H1 (cell line): ENCODE data around the gene TEKT5. TPM values are rescaled to one million over a fixed set of nuclear protein-coding genes. Genes with fewer than 3 reads are reported as not detected.

Experiments used
- CTCF ChIA-PET: fragments of 300-600 bp; sonication (Branson Sonifier 250); formaldehyde crosslinking; loops from one replicate; lab custom pipeline; 2021; ENCODE audit not compliant: partially characterized antibody; lab: Charles Lee
- POLR2A ChIA-PET: fragments of 300-600 bp; sonication (Branson Sonifier 250); formaldehyde crosslinking; loops from one replicate; lab custom pipeline; 2021; ENCODE audit warnings: inconsistent platforms; ENCODE audit not compliant: partially characterized antibody; lab: Charles Lee
- DNase-seq, 2 experiments: peaks; one replicate each; pipeline versions ENCODE4 v3.0.0 to v3.0.0-alpha.2; 2010 to 2022; ENCODE audit warnings: low spot score in 2 of 2, low read depth in 1 of 2, mixed read lengths in 1 of 2
- FAIRE-seq: peaks from 2 replicates; lab custom pipeline; 2011; peaks lifted over from hg19 to GRCh38; lab: Jason Lieb, UNC
- H2AFZ ChIP-seq: 2 replicates; pipeline ENCODE4 v1.8.1; 2012; ENCODE audit warnings: low read length, inconsistent platforms
- H2AK5ac ChIP-seq: 2 replicates; pipeline ENCODE4 v1.6.1; 2013; ENCODE audit warnings: low read depth, low read length
- H2BK120ac ChIP-seq: replicated peaks from 2 replicates; pipeline ENCODE3; 2013; ENCODE audit warnings: low read depth, low read length, inconsistent platforms
- H2BK12ac ChIP-seq: 2 replicates; pipeline ENCODE4 v1.6.1; 2013; ENCODE audit warnings: low read depth, low read length
- H2BK15ac ChIP-seq: 2 replicates; pipeline ENCODE4 v1.6.1; 2013; ENCODE audit warnings: low read length
- H2BK20ac ChIP-seq: 2 replicates; pipeline ENCODE4 v1.6.1; 2013; ENCODE audit warnings: low read length
- H2BK5ac ChIP-seq: 2 replicates; pipeline ENCODE4 v1.6.1; 2013; ENCODE audit warnings: low read depth, low read length
- H3K14ac ChIP-seq: 2 replicates; pipeline ENCODE4 v1.6.1; 2013; ENCODE audit warnings: inconsistent platforms; ENCODE audit not compliant: insufficient read length
- H3K18ac ChIP-seq: 2 replicates; pipeline ENCODE4 v1.6.1; 2013; ENCODE audit warnings: low read length; ENCODE audit errors: extremely low read depth
- H3K23ac ChIP-seq: 2 replicates; pipeline ENCODE4 v1.6.1; 2013; ENCODE audit warnings: inconsistent platforms; ENCODE audit not compliant: insufficient read length
- H3K23me2 ChIP-seq: 2 replicates; pipeline ENCODE4 v1.6.1; 2013; ENCODE audit warnings: low read depth, low read length
- H3K27ac ChIP-seq: 2 replicates; pipeline ENCODE4 v1.6.1; 2011; ENCODE audit warnings: low read depth, low read length, inconsistent platforms
- H3K27me3 ChIP-seq, 4 experiments: replicated peaks in 1 of 4; 1 replicate in 1 of 4; 2 replicates in 3 of 4; pipeline versions ENCODE4 v1.6.1 to v1.8.1; 2011 to 2013; ENCODE audit warnings: low read length in 3 of 4, mild to moderate bottlenecking in 3 of 4, inconsistent platforms in 2 of 4, mixed read lengths in 2 of 4, moderate library complexity in 1 of 4; ENCODE audit not compliant: control insufficient read depth in 3 of 4, insufficient read depth in 3 of 4; ENCODE audit errors: extremely low read depth in 1 of 4
- H3K36me3 ChIP-seq, 4 experiments: 2 replicates each; pipeline versions ENCODE4 v1.6.1 to v1.8.1; 2011 to 2013; ENCODE audit warnings: mild to moderate bottlenecking in 4 of 4, low read length in 3 of 4, moderate library complexity in 2 of 4, control low read depth in 1 of 4, inconsistent platforms in 1 of 4; ENCODE audit not compliant: insufficient read depth in 4 of 4, control insufficient read depth in 2 of 4
- H3K4ac ChIP-seq: replicated peaks from 2 replicates; pipeline ENCODE3; 2013; ENCODE audit warnings: low read length, low read depth, mixed read lengths, inconsistent platforms; ENCODE audit not compliant: insufficient read length
- H3K4me1 ChIP-seq, 4 experiments: replicated peaks in 1 of 4; 1 replicate in 1 of 4; 2 replicates in 3 of 4; pipeline versions ENCODE4 v1.6.1 to v1.8.1; 2011 to 2013; ENCODE audit warnings: low read length in 3 of 4, inconsistent platforms in 2 of 4, mixed read lengths in 1 of 4; ENCODE audit not compliant: insufficient read depth in 4 of 4, control insufficient read depth in 3 of 4
- H3K4me2 ChIP-seq, 2 experiments: 2 replicates each; pipeline versions ENCODE4 v1.6.1 to v1.8.1; 2011 to 2013; ENCODE audit warnings: low read depth in 2 of 2, low read length in 2 of 2, control low read depth in 1 of 2, inconsistent platforms in 1 of 2, mild to moderate bottlenecking in 1 of 2; ENCODE audit not compliant: insufficient read depth in 1 of 2
- H3K4me3 ChIP-seq, 4 experiments: fragments of 200-600, 300-600 bp in 1 of 4; sonication (generic), shearing (Covaris generic), sonication (Bioruptor Twin) in 1 of 4; 2 replicates each; pipeline versions ENCODE4 v1.5.1 to v1.8.1; 2011 to 2016; ENCODE audit warnings: low read length in 4 of 4, low read depth in 3 of 4, control low read depth in 2 of 4, inconsistent platforms in 2 of 4, mild to moderate bottlenecking in 2 of 4, mixed read lengths in 1 of 4, moderate library complexity in 1 of 4; ENCODE audit not compliant: insufficient read depth in 2 of 4; ENCODE audit errors: extremely low read depth in 1 of 4
- H3K56ac ChIP-seq: replicated peaks from 2 replicates; pipeline ENCODE3; 2013; ENCODE audit warnings: low read depth, mild to moderate bottlenecking, mixed read lengths, low read length, inconsistent platforms; ENCODE audit not compliant: insufficient read length
- H3K79me1 ChIP-seq: 2 replicates; pipeline ENCODE4 v1.6.1; 2013; ENCODE audit warnings: low read depth, low read length, control low read depth
- H3K79me2 ChIP-seq, 2 experiments: 2 replicates each; pipeline versions ENCODE4 v1.6.1 to v1.8.1; 2012 to 2013; ENCODE audit warnings: low read length in 2 of 2, mild to moderate bottlenecking in 2 of 2, inconsistent platforms in 1 of 2; ENCODE audit not compliant: insufficient read depth in 2 of 2, control insufficient read depth in 1 of 2
- H3K9ac ChIP-seq, 4 experiments: replicated peaks in 1 of 4; 1 replicate in 1 of 4; 2 replicates in 3 of 4; pipeline versions ENCODE4 v1.6.1 to v1.8.1; 2011 to 2013; ENCODE audit warnings: low read depth in 3 of 4, low read length in 3 of 4, control low read depth in 2 of 4, mild to moderate bottlenecking in 2 of 4, moderate library complexity in 2 of 4, inconsistent platforms in 1 of 4; ENCODE audit errors: extremely low read depth in 1 of 4
- H3K9me3 ChIP-seq, 2 experiments: 2 replicates each; pipeline versions ENCODE4 v1.6.1 to v1.8.1; 2012 to 2013; ENCODE audit warnings: mild to moderate bottlenecking in 2 of 2, moderate library complexity in 2 of 2, control low read depth in 1 of 2, inconsistent platforms in 1 of 2, low read depth in 1 of 2, low read length in 1 of 2, mixed read lengths in 1 of 2; ENCODE audit not compliant: insufficient read depth in 2 of 2
- H4K20me1 ChIP-seq, 2 experiments: replicated peaks in 1 of 2; 2 replicates each; pipeline versions ENCODE3 to v1.8.1; 2011 to 2013; ENCODE audit warnings: inconsistent platforms in 2 of 2, low read length in 2 of 2, mild to moderate bottlenecking in 1 of 2; ENCODE audit not compliant: insufficient read depth in 2 of 2, control insufficient read depth in 1 of 2
- H4K5ac ChIP-seq: 2 replicates; pipeline ENCODE4 v1.6.1; 2013; ENCODE audit warnings: low read length, low read depth, mixed read lengths, inconsistent platforms; ENCODE audit not compliant: insufficient read length
- H4K8ac ChIP-seq: 2 replicates; pipeline ENCODE4 v1.8.0; 2013; ENCODE audit warnings: mild to moderate bottlenecking, moderate library complexity, low read length, inconsistent platforms; ENCODE audit not compliant: insufficient read depth; ENCODE audit errors: extremely low read depth
- H4K91ac ChIP-seq: replicated peaks from 2 replicates; pipeline ENCODE3; 2013; ENCODE audit warnings: low read length, mixed read lengths, inconsistent platforms; ENCODE audit not compliant: insufficient read length
- MAFK ChIP-seq: IDR thresholded peaks from 2 replicates; pipeline ENCODE4 v1.6.1; 2012; ENCODE audit warnings: low read depth, mild to moderate bottlenecking, improper control_type of control experiment, low read length
- RFX5 ChIP-seq: IDR thresholded peaks from 2 replicates; pipeline ENCODE4 v1.6.1; 2011; ENCODE audit warnings: low read depth, low read length, improper control_type of control experiment, borderline replicate concordance
- WGBS, 2 experiments: shearing (Covaris generic) in 1 of 2; methylation state at CpG; one replicate each; pipeline versions ENCODE4 v1.1.6 to v1.1.7; 2013 to 2015; ENCODE audit warnings: low lambda C conversion rate in 2 of 2, mixed read lengths in 2 of 2, inconsistent platforms in 1 of 2, low coverage in 1 of 2, missing lambda C conversion rate in 1 of 2; ENCODE audit not compliant: insufficient replicate concordance in 2 of 2, insufficient coverage in 1 of 2, insufficient read length in 1 of 2; ENCODE audit errors: extremely low coverage in 1 of 2, missing lambda C conversion rate in 1 of 2; 5-methylcytosine and 5-hydroxymethylcytosine counted together
- polyA plus RNA-seq, 7 experiments: library from polyadenylated mRNA; depleted of rRNA in 3 of 7; stranded (reverse) in 5 of 7; unstranded in 2 of 7; fragments of >200 nt in 5 of 7; fragments of 200-250 nt in 2 of 7; gene quantifications; 1 replicate in 5 of 7; 2 replicates in 1 of 7; 4 replicates in 1 of 7; pipeline versions ENCODE4 v1.2.1 to v1.2.3, GENCODE V29; 2011 to 2013; ENCODE audit warnings: missing spikeins in 2 of 7, mixed read lengths in 2 of 7
- total RNA-seq: library from RNA; stranded (reverse); fragmentation: NEBNext Ultra II Directional; extraction: Animal tissue kit (Norgen Biotek cat#: 25700); gene quantifications from 2 replicates; pipeline ENCODE4 v1.2.1, GENCODE V29; 2021

Gene TEKT5
- total and polyA plus RNA-seq, 2 of the 8 experiments (the other 6 are each of a cell fraction or from before 2014, with no cell fraction given) = 0.95 TPM; not detected in 1

GRCh38 chr16:10635365-10636021 is 59.2 kb downstream of the TEKT5 start:
- POLR2A ChIA-PET = no interaction called here
- CTCF ChIA-PET = interaction anchor here (0.7 to 1.7 kb wide), 3 partner anchors 16 to 314 kb away, joined by 3 to 4 read pairs (median 3); no protein-coding TSS in a partner anchor

More at GRCh38 chr16:10635365-10636021, 59.2 kb downstream of the TEKT5 start:
- H3K14ac ChIP-seq = no peak overlapping the region
- no peak overlapping the region for H2AK5ac ChIP-seq
- H4K20me1 ChIP-seq = no peaks in the 10 kb centered on the region
- WGBS, 2 experiments = 93% methylated on average over 12 of the region's 12 CpGs; no CpG with 5 or more reads in 1 of the 2 experiments
- H3K79me2 ChIP-seq = no peaks in the 10 kb centered on the region
- H4K91ac ChIP-seq = no peak overlapping the region
- H2AFZ ChIP-seq = no peak overlapping the region
- H3K27ac ChIP-seq = no peak overlapping the region
- no peak overlapping the region for H3K18ac ChIP-seq
- no peak overlapping the region for H2BK12ac ChIP-seq
- TF ChIP-seq RFX5 (no peak), MAFK (no peak)
- H3K27me3 ChIP-seq = no peaks in the 10 kb centered on the region; a peak in 1 of 7 replicates
- H3K23ac ChIP-seq = no peak overlapping the region
- H3K9ac ChIP-seq = no peak overlapping the region
- peaks cover 0 to 2% (median 0%) of the 10 kb centered on the region in 4 experiments; a peak in 1 of 7 replicates for H3K4me1 ChIP-seq
- no peak overlapping the region for H3K4me3 ChIP-seq
- no peaks in the 10 kb centered on the region for H3K79me1 ChIP-seq
- H3K36me3 ChIP-seq = no peaks in the 10 kb centered on the region; a peak in 1 of 8 replicates
- H3K56ac ChIP-seq = no peak overlapping the region
- no peak overlapping the region for H3K4me2 ChIP-seq
- peaks cover 0 to 5% of the 10 kb centered on the region in 2 experiments; a peak in 1 of 4 replicates for H3K9me3 ChIP-seq
- no peak for FAIRE-seq
- H2BK15ac ChIP-seq = no peak overlapping the region
- no peaks in the 10 kb centered on the region for H3K23me2 ChIP-seq
- H4K8ac ChIP-seq = no peak overlapping the region
- no peak overlapping the region for H2BK120ac ChIP-seq
- DNase-seq = no peak
- H2BK20ac ChIP-seq = no peak overlapping the region
- H4K5ac ChIP-seq = no peak overlapping the region
- H2BK5ac ChIP-seq = no peak overlapping the region
- no peak overlapping the region for H3K4ac ChIP-seq
